Occipital lobe (tissue), 2 donors: ENCODE data around the gene RNF130. TPM values are rescaled to one million over a fixed set of nuclear protein-coding genes. Genes with fewer than 3 reads are reported as not detected.
"Not testable (repeated sequence)": the region's sequence is repeated elsewhere in the genome, so short reads cannot be mapped to it uniquely, and the experiment has no call there.

Source experiments
- DNase-seq: peaks from one replicate; lab custom pipeline; 2025; lab: John Stamatoyannopoulos, UW
- total RNA-seq: library from RNA; depleted of rRNA; stranded (reverse); fragments of >200 nt; gene quantifications from one replicate; pipeline ENCODE4 v1.2.3, GENCODE V29; 2014

RNF130 gene
- total RNA-seq, 1 donor from 2014 or later = 78.0 TPM

- DNase-seq = peak; percentile 53
These were observed 96.4 kb downstream of the RNF130 start for GRCh38 chr5:179974946-179975712.

GRCh38 chr5:179974246-179974945 lies 97.2 kb downstream of the RNF130 start:
- no peak for DNase-seq

- no peak for DNase-seq
These were observed 98.2 kb downstream of the RNF130 start for GRCh38 chr5:179973391-179973790.

- no peak for DNase-seq
These were observed 102.4 kb downstream of the RNF130 start for GRCh38 chr5:179969110-179969509.

- DNase-seq = no peak
These were observed 104.1 kb downstream of the RNF130 start for GRCh38 chr5:179967489-179967888.

GRCh38 chr5:179964015-179964414 lies 107.5 kb downstream of the RNF130 start:
- no peak for DNase-seq

GRCh38 chr5:179963375-179963774 lies 108.2 kb downstream of the RNF130 start:
- DNase-seq = no peak

GRCh38 chr5:179960204-179960831 lies 111.2 kb downstream of the RNF130 start:
- no peak for DNase-seq

GRCh38 chr5:179959641-179960040 lies 111.9 kb downstream of the RNF130 start:
- no peak for DNase-seq

GRCh38 chr5:179959118-179959517 lies 112.4 kb downstream of the RNF130 start:
- DNase-seq = not testable (repeated sequence)

GRCh38 chr5:179955630-179956029 lies 115.9 kb downstream of the RNF130 start:
- DNase-seq = no peak

GRCh38 chr5:179955062-179955461 lies 116.5 kb downstream of the RNF130 start:
- DNase-seq = no peak

GRCh38 chr5:179954434-179954833 lies 117.1 kb downstream of the RNF130 start:
- no peak for DNase-seq

- no peak for DNase-seq
These were observed 117.6 kb downstream of the RNF130 start for GRCh38 chr5:179953987-179954386.

GRCh38 chr5:179936976-179937681 lies 134.4 kb downstream of the RNF130 start:
- DNase-seq = no peak

- DNase-seq = no peak
These were observed 140.6 kb downstream of the RNF130 start for GRCh38 chr5:179930788-179931473.

- DNase-seq = no peak
These were observed 143.7 kb downstream of the RNF130 start for GRCh38 chr5:179927824-179928223.

GRCh38 chr5:179926657-179927056 lies 144.9 kb downstream of the RNF130 start:
- no peak for DNase-seq

GRCh38 chr5:179923436-179923835 lies 148.1 kb downstream of the RNF130 start:
- DNase-seq = no peak

GRCh38 chr5:179920175-179920574 lies 151.4 kb downstream of the RNF130 start:
- no peak for DNase-seq

- no peak for DNase-seq
These were observed 152.0 kb downstream of the RNF130 start for GRCh38 chr5:179919487-179920060.
